Activated CD4-positive, CD25-positive, alpha-beta regulatory T cell treated with anti-CD3 and anti-CD28 coated beads, Interleukin-2, amount 50 U/mL, for 72 hours (primary cell): ENCODE results near the gene HMGB1.

Experiments used
- DNase-seq: peaks from one replicate; pipeline ENCODE4 v3.0.0; 2021

Gene HMGB1

GRCh38 chr13:30465593-30466357 lies at the start of gene HMGB1:
HMGB1 (minus strand) TSS chr13:30465936; CDS start chr13:30463680, 2,256 bp downstream.
- peak; percentile 92 for DNase-seq

DNA sequence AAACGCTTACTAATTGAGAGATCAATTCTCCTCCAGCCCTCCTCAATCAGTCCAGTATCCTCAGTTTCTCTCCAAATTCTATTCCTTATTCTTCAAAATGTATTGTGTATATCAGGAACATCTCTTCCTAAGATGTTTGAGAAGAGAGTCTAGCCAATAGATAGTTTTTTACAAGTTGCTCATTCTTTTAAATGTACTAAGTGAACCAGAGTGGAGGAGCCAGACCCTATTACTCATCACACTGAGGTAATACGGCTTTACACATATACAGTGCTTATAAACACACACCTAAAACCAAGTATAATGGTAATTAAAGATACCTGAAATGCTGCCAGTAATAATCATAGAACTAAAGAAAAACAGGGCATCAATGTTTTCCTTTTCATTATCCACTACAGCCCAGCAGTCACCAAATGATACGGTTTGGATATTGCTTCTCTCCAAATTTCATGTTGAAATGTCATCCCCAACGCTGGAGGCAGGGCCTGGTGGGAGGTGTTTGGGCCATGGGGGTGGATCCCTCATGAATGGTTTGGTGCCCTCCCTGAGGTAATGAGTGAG lies 45.2 kb upstream of the HMGB1 start:
- DNase-seq, result no peak

DNA sequence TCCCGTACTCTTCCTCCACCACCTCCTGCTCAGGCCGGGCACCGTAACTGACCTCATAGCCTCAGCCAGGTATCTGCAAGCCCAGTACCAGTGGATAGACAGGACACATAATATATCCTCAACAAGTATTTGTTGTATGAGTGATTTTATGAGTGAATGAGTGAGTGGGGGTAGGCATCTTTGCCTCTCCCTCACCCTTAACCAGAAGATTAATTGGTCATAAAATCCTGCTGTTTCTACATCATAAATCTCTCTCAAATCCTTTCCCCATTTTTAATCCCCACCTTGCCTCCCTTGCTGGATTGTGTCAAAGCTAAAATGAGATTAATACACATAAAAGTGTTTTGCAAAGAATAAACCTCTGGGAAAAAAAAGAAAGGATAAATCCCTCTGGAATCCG lies 44.4 kb upstream of the HMGB1 start:
- DNase-seq, result no peak

GRCh38 chr13:30509254-30510050 lies 43.7 kb upstream of the HMGB1 start:
- no peak for DNase-seq

DNA sequence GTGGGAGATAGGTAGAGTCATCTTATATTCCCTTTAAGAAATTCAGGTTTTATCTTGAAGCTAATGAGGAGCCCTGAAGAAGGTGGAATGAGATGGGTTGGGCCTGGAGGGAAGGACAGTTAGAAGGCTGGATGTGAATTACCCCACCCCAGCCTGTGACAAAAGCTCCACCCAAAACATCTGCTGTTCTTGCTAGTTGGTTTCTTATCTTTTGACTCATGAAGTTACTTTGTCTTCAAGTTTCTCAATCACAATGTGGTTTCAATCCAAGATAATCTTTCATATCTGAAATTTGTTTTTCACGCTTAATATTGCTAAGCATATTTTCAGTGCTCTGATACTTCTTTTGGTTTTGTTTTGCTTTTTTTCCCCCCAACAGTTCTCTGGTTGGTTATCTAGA lies 38.3 kb upstream of the HMGB1 start:
- no peak for DNase-seq

GRCh38 chr13:30502237-30502636 lies 36.5 kb upstream of the HMGB1 start:
- no peak for DNase-seq

DNA sequence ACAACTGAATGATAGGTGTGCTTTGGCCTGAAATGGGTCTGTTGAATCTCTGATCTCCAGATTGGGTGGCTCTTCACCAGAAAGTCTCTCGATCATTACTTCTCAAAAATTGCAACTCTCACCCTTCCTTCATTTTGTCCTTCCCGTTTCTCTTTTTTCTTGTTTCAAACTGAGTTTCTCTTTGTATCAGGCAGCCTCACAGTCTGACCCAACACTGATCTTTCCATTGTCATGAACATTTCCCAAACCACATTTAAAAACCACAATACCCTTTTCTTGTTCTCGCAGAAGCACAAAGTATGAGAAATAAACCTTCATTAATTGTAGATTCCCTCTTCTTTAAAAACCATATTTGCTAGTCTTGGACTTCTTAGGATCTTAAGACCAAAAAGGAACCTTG lies 33.6 kb upstream of the HMGB1 start:
- DNase-seq, result no peak

- no peak for DNase-seq
These were observed 30.4 kb upstream of the HMGB1 start for GRCh38 chr13:30496147-30496546.

GRCh38 chr13:30495746-30496145 lies 30.0 kb upstream of the HMGB1 start:
- no peak for DNase-seq

DNA sequence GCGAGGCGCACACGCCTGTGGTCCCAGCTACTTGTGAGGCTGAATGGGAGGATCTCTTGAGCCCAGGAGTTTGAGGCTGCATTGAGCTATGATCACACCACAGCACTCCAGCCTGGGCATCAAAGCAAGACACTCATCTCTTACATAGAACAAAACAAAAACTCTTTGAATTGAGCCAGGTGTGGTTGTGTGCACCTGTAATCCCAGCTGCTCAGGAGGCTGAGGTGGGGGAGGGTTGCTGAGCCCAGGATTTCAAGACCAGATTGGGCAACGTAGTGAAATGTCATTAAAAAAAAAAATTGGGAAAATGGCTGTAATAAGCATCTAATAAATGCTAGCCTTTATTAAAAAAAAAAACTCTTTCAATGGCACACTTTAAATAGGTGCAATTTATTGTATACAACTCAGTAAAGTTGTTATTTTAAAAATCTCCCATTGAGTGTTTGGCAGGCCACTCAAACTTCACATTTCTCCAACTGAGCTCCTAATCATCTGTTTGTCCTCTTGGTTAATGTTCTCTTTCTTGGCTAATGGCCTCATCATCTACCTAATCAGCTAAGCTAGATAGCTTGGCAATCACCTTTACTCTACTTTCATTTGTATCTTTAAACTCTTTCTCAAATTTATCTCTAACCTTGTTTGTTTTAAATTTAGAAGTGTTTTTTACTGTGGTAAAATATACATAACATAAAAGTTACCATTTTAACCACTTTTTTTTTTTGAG lies 28.1 kb upstream of the HMGB1 start:
- DNase-seq, result no peak

GRCh38 chr13:30487075-30487470 lies 21.3 kb upstream of the HMGB1 start:
- DNase-seq, result no peak

- DNase-seq, result no peak
These were observed 20.7 kb upstream of the HMGB1 start for GRCh38 chr13:30486230-30487074.

- DNase-seq, result no peak
These were observed 15.6 kb upstream of the HMGB1 start for GRCh38 chr13:30481241-30481760.

- DNase-seq, result no peak
These were observed 14.7 kb upstream of the HMGB1 start for GRCh38 chr13:30480292-30480950.

- DNase-seq, result no peak
These were observed 14.1 kb upstream of the HMGB1 start for GRCh38 chr13:30479883-30480219.

- DNase-seq, result no peak
These were observed 13.6 kb upstream of the HMGB1 start for GRCh38 chr13:30479154-30479882.

GRCh38 chr13:30477346-30478195 lies 11.8 kb upstream of the HMGB1 start:
- DNase-seq, result no peak

- DNase-seq, result no peak
These were observed 7.9 kb upstream of the HMGB1 start for GRCh38 chr13:30473675-30474074.

- DNase-seq, result no peak
These were observed 1.1 kb upstream of the HMGB1 start for GRCh38 chr13:30466841-30467252.

- no peak for DNase-seq
These were observed 600 bp upstream of the HMGB1 start for GRCh38 chr13:30466358-30466714.
